HG03558 (cell line): ENCODE data around the gene CGN.
A peak's percentile ranks its signal among the peaks of the same experiment; 100 is the strongest.
"Not testable (repeated sequence)": the region's sequence is repeated elsewhere in the genome, so short reads cannot be mapped to it uniquely, and the experiment has no call there.

Experiments
- ATAC-seq: cut with Tn5 transposase; IDR thresholded peaks from one replicate; pipeline ENCODE4 v1.9.1; 2021; ENCODE audit warnings: moderate number of reproducible peaks; ENCODE audit not compliant: unreplicated experiment; ENCODE audit errors: extremely low read depth

CGN gene

DNA sequence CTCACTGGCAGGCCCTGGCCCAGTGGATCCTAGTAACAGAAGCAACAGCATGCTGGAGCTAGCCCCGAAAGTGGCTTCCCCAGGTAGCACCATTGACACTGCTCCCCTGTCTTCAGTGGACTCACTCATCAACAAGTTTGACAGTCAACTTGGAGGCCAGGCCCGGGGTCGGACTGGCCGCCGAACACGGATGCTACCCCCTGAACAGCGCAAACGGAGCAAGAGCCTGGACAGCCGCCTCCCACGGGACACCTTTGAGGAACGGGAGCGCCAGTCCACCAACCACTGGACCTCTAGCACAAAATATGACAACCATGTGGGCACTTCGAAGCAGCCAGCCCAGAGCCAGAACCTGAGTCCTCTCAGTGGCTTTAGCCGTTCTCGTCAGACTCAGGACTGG is 7.7 kb downstream of the CGN start:
- no peak for ATAC-seq

- ATAC-seq = no peak
These were observed 8.5 kb downstream of the CGN start for GRCh38 chr1:151519667-151520066.

DNA sequence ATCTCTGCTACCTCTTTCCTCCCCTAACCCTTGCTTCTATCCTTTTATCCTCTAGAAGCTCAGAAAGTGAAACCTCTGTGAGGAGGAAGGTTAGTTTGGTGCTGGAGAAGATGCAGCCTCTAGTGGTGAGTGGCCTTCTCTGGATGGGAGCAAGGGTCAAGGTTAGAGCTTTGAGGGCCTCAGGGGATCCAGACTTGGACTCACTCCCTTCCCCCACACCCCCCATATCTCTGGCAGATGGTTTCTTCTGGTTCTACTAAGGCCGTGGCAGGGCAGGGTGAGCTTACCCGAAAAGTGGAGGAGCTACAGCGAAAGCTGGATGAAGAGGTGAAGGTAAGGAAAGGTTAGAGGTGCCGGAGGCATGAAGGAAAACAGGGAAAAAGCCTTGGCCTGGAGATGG is 9.2 kb downstream of the CGN start:
- ATAC-seq = no peak

GRCh38 chr1:151522427-151522826 is 11.2 kb downstream of the CGN start:
- ATAC-seq = not testable (repeated sequence)

DNA sequence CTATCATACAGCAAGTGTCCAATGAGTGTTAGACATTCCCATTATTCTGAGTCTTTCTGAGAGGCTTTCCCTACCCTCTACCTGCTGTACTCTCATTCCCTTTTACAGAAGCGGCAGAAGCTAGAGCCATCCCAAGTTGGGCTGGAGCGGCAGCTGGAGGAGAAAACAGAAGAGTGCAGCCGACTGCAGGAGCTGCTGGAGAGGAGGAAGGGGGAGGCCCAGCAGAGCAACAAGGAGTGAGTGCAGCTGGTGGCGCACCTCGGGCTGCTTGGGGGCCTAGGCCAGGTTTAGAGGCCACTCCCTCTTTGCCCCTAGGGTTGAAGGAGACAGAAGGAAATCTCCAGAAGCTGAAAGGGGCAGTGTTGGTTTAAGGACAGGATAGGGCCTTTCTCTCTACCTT is 12.1 kb downstream of the CGN start:
- ATAC-seq = no peak

GRCh38 chr1:151524736-151525135 is 13.5 kb downstream of the CGN start:
- no peak for ATAC-seq

DNA sequence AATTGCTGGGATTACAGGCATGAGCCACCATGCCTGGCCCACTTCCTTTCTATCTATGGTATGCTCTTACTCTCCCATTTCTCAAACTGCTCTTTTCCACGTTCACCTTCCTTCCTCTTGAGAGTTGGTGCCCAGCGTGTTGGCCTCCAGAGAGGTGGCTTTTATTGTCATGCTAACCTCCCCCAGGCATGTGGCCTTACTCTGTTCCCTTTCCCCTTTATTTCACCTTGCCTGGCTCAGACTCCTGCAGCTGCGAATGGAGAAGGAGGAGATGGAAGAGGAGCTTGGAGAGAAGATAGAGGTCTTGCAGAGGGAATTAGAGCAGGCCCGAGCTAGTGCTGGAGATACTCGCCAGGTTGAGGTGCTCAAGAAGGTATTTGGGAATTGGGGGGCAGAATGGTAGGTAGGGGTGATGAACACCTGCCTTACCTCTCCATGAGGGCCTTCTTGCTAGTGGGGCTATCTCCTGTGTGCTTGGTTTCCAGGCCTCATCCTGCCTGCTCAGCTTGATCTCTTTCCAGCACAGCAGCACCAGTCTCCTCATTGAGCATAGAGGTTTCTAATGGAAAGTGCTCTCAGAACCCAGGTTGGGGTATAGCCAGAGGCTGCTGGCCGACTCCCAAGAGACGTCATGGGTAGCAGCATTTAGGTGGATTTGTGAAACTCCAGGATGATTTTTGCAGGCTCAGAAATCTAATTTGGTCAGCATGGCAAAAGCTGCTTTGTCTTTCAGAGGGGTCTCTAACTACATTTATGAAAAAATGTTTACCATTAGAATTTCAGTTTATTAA is 15.7 kb downstream of the CGN start:
- no peak for ATAC-seq

GRCh38 chr1:151529211-151529702 is 18.1 kb downstream of the CGN start:
- ATAC-seq = no peak

GRCh38 chr1:151529781-151530180 is 18.6 kb downstream of the CGN start:
- no peak for ATAC-seq

DNA sequence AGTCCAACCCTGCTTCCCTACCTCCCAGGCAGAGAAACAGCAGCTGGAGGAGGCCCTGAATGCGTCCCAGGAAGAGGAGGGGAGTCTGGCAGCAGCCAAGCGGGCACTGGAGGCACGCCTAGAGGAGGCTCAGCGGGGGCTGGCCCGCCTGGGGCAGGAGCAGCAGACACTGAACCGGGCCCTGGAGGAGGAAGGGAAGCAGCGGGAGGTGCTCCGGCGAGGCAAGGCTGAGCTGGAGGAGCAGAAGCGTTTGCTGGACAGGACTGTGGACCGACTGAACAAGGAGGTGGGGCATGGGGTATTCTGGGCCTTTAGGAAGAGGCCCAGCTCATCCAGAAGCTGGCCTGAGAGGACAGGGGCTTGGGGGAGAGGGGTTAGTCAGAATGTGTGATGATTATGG is 19.3 kb downstream of the CGN start:
- ATAC-seq = no peak

DNA sequence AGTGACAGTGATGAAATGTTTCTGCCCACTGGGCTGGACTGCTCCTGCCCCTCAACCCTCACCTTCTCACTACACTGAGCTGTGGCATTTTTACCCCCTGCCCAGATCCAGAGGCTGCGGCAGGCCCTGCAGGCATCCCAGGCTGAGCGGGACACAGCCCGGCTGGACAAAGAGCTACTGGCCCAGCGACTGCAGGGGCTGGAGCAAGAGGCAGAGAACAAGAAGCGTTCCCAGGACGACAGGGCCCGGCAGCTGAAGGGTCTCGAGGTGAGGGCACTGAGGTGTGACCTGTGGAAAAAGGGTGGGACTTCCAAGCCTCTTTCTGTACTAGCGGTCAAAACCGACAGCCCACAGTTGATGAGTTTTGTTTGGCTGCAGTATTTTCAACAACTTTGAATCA is 22.7 kb downstream of the CGN start:
- no peak for ATAC-seq

- ATAC-seq = no peak
These were observed 23.6 kb downstream of the CGN start for GRCh38 chr1:151534662-151535278.

GRCh38 chr1:151535326-151536271 is 24.4 kb downstream of the CGN start:
- ATAC-seq = no peak

DNA sequence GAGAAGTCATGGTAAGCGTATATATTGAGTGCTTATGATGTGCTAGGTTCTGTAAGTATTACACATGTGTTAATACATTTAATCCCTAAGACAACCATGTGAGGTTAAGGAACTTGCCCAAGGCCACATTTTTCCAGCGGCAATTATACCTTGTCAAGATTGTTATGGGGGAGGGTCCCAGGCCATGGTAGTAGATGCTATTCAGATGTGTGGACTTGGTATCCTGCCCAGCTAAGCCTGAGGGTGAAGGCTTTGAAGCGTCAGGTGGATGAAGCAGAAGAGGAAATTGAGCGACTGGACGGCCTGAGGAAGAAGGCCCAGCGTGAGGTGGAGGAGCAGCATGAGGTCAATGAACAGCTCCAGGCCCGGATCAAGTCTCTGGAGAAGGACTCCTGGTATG is 25.3 kb downstream of the CGN start:
- no peak for ATAC-seq

DNA sequence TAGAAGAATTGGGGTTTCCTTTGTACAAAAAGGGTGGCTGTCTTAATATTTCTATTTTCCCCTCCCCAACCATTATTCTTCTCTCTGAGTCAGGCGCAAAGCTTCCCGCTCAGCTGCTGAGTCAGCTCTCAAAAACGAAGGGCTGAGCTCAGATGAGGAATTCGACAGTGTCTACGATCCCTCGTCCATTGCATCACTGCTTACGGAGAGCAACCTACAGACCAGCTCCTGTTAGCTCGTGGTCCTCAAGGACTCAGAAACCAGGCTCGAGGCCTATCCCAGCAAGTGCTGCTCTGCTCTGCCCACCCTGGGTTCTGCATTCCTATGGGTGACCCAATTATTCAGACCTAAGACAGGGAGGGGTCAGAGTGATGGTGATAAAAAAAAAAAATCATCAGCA is 25.9 kb downstream of the CGN start:
- ATAC-seq = no peak

GRCh38 chr1:151539321-151540020 is 28.3 kb downstream of the CGN start:
- ATAC-seq = peak; percentile 13

DNA sequence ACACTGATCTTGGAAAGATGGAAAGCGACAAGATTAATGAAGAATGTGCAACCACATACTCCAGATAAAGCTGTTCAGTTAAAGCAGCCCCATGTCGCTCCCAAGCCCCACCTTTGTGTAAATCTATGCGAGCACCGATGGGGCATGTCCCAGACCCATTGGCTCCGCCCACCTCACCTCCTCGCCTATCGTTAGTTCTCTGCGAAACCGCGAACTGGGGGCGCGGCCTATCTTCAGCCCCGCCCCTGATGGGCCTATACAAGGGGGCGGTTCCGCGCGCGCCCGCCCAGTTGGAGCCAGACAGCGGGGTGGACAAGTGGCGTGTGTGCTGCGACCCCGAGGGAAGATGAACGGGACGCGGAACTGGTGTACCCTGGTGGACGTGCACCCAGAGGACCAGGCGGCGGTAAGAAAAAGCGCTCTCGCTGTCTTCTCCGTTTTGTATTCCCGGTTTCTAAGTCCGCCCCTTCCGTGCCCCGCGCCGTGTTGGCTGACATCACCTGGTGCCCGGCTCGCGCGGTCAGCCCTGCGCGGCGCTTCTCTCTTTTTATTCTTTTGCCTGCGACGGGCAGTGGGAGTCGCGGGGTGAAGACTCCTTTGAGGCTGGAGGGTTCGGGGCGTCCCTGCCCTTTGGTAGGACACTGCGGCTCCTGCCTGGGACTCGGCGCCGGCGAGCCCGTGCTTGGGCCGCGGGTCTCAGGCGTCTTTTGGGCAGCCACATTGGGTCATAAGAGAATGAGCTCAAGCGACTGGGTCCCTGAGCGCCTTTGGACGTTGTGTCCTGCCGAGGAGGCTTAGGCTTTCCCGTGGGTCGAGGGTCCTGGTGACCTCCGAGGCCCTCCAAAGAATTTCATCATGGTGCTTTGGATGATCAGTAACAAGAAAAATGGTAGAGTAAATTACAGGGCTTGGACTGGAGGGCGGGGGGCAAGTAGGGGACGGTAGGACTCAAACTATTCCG is 29.1 kb downstream of the CGN start, which contains the start of gene TUFT1:
TSS of gene TUFT1 (plus strand) at position 289 of the 961 bp plus-strand sequence. CDS start at position 347, 58 bp downstream.
- ATAC-seq = peak; percentile 77

GRCh38 chr1:151540982-151541377 is 29.8 kb downstream of the CGN start:
- no peak for ATAC-seq

- no peak for ATAC-seq
These were observed 30.6 kb downstream of the CGN start for GRCh38 chr1:151541752-151542151.
